Osteoblast (primary cell): ENCODE results near the gene IRF8. TPM values are rescaled to one million over a fixed set of nuclear protein-coding genes. Genes with fewer than 3 reads are reported as not detected.

Experiments used
- DNase-seq: peaks from one replicate; pipeline ENCODE4 v3.0.0; 2011; ENCODE audit warnings: low spot score, mixed read lengths; ENCODE audit not compliant: insufficient read length; ENCODE audit errors: missing footprints
- H2AFZ ChIP-seq: 2 replicates; pipeline ENCODE4 v1.6.0; 2011; ENCODE audit warnings: mild to moderate bottlenecking, low read length
- H3K27ac ChIP-seq: 2 replicates; pipeline ENCODE4 v1.5.1; 2011; ENCODE audit warnings: mild to moderate bottlenecking, low read depth, low read length, moderate library complexity
- H3K27me3 ChIP-seq: 2 replicates; pipeline ENCODE4 v1.6.0; 2012; ENCODE audit warnings: mild to moderate bottlenecking, control low read depth, inconsistent platforms, low read length, moderate library complexity; ENCODE audit not compliant: insufficient read depth
- H3K36me3 ChIP-seq: 2 replicates; pipeline ENCODE4 v1.5.1; 2011; ENCODE audit warnings: mild to moderate bottlenecking, low read length, control low read depth, moderate library complexity; ENCODE audit not compliant: insufficient read depth
- H3K4me1 ChIP-seq: 2 replicates; pipeline ENCODE4 v1.5.1; 2011; ENCODE audit warnings: mild to moderate bottlenecking, low read length, control low read depth, moderate library complexity; ENCODE audit not compliant: insufficient read depth
- H3K4me2 ChIP-seq: 2 replicates; pipeline ENCODE4 v1.6.0; 2011; ENCODE audit warnings: mild to moderate bottlenecking, low read length; ENCODE audit not compliant: insufficient read depth
- H3K4me3 ChIP-seq: fragments of 200-600 bp; sonication (generic); 3 replicates; pipeline ENCODE4 v1.5.1; 2012; ENCODE audit warnings: mild to moderate bottlenecking, low read length, inconsistent platforms; ENCODE audit not compliant: insufficient read depth
- H3K79me2 ChIP-seq: 2 replicates; pipeline ENCODE4 v1.6.0; 2012; ENCODE audit warnings: mild to moderate bottlenecking, low read length, control low read depth, inconsistent platforms; ENCODE audit not compliant: insufficient read depth
- H3K9me3 ChIP-seq: 2 replicates; pipeline ENCODE4 v1.5.1; 2011; ENCODE audit warnings: low read depth, low read length, control low read depth
- H4K20me1 ChIP-seq: 2 replicates; pipeline ENCODE4 v1.6.0; 2012; ENCODE audit warnings: mild to moderate bottlenecking, low read length, control low read depth; ENCODE audit not compliant: insufficient read depth
- CTCF ChIP-seq: IDR thresholded peaks from 2 replicates; pipeline ENCODE4 v1.5.1; 2011; ENCODE audit warnings: mild to moderate bottlenecking, low read depth, low read length, moderate library complexity; ENCODE audit errors: extremely low read depth
- total RNA-seq: library from RNA; depleted of rRNA; stranded (reverse); fragments of >200 nt; gene quantifications from 2 replicates; pipeline ENCODE4 v1.2.3, GENCODE V29; 2012

IRF8 gene
- total RNA-seq, 1 donor, result 0.36 TPM

- H3K4me3 ChIP-seq, result no peak overlapping the region
- no peaks in the 10 kb centered on the region for H3K36me3 ChIP-seq
- H4K20me1 ChIP-seq, result no peaks in the 10 kb centered on the region
- H3K27me3 ChIP-seq, result no peaks in the 10 kb centered on the region
- no peak overlapping the region for H3K27ac ChIP-seq
- no peak for TF ChIP-seq CTCF
- H3K9me3 ChIP-seq, result no peaks in the 10 kb centered on the region
- H2AFZ ChIP-seq, result no peak overlapping the region
- H3K79me2 ChIP-seq, result no peaks in the 10 kb centered on the region
- no peak overlapping the region for H3K4me2 ChIP-seq
- H3K4me1 ChIP-seq, result no peaks in the 10 kb centered on the region
- no peak for DNase-seq
These were observed 35.6 kb upstream of the IRF8 start for GRCh38 chr16:85863384-85863774.

GRCh38 chr16:85864965-85865364, 34.0 kb upstream of the IRF8 start:
- H3K4me3 ChIP-seq, result no peak overlapping the region
- TF ChIP-seq CTCF, result no peak
- no peak overlapping the region for H3K4me2 ChIP-seq
- H3K79me2 ChIP-seq, result no peaks in the 10 kb centered on the region
- H4K20me1 ChIP-seq, result no peaks in the 10 kb centered on the region
- no peak for DNase-seq
- no peaks in the 10 kb centered on the region for H3K36me3 ChIP-seq
- H3K9me3 ChIP-seq, result no peaks in the 10 kb centered on the region
- H3K27ac ChIP-seq, result no peak overlapping the region
- no peaks in the 10 kb centered on the region for H3K27me3 ChIP-seq
- no peaks in the 10 kb centered on the region for H3K4me1 ChIP-seq
- H2AFZ ChIP-seq, result no peak overlapping the region

GRCh38 chr16:85867189-85867588, 31.8 kb upstream of the IRF8 start:
- Histone ChIP-seq H2AFZ (no peak overlapping the region), H3K4me2 (no peak overlapping the region), H3K9me3 (no peaks in the 10 kb centered on the region), H3K27me3 (no peaks in the 10 kb centered on the region), H4K20me1 (no peaks in the 10 kb centered on the region), H3K79me2 (no peaks in the 10 kb centered on the region), H3K4me3 (no peak overlapping the region), H3K36me3 (no peaks in the 10 kb centered on the region), H3K27ac (no peak overlapping the region), H3K4me1 (no peaks in the 10 kb centered on the region)
- TF ChIP-seq CTCF, result no peak
- no peak for DNase-seq

GRCh38 chr16:85868495-85868894, 30.5 kb upstream of the IRF8 start:
- no peaks in the 10 kb centered on the region for H3K4me1 ChIP-seq
- no peak overlapping the region for H3K4me2 ChIP-seq
- DNase-seq, result no peak
- H3K79me2 ChIP-seq, result no peaks in the 10 kb centered on the region
- no peaks in the 10 kb centered on the region for H4K20me1 ChIP-seq
- H3K27me3 ChIP-seq, result no peaks in the 10 kb centered on the region
- H3K9me3 ChIP-seq, result no peaks in the 10 kb centered on the region
- TF ChIP-seq CTCF, result no peak
- no peak overlapping the region for H3K4me3 ChIP-seq
- H2AFZ ChIP-seq, result no peak overlapping the region
- no peak overlapping the region for H3K27ac ChIP-seq
- H3K36me3 ChIP-seq, result no peaks in the 10 kb centered on the region
